ENCODE results near the gene MEGF6.
"Not testable (repeated sequence)": the region's sequence is repeated elsewhere in the genome, so short reads cannot be mapped to it uniquely, and the experiment has no call there.

DNA sequence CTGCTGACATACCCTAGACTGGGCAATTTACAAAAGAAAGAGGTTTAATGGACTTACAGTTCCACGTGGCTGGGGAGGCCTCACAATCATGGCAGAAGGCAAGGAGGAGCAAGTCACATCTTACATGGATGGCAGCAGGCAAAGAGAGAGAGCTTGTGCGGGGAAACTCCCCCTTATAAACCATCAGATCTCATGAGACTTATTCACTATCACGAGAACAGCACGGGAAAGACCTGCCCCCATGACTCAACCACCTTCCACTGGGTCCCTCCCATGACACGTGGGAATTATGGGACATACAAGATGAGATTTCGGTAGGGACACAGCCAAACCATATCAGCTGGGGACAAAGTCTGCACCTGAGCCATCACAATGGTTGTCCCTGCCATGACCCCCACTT is 35.8 kb downstream of the MEGF6 start:
- not testable (repeated sequence) for TF ChIP-seq EZH2 (IDR thresholded peaks at IDR 0.05); POLR2AphosphoS5 (IDR thresholded peaks at IDR 0.05; ENCODE audit: borderline replicate concordance, low read depth, low read length)
